Omental fat pad (tissue), 4 donors: ENCODE results near the gene SETD7. TPM values are rescaled to one million over a fixed set of nuclear protein-coding genes. Genes with fewer than 3 reads are reported as not detected.

ENCODE experiments used
- ATAC-seq: fragments of 150-250 bp; one replicate; pipeline ENCODE4 v1.9.1; 2016; ENCODE audit warnings: mild to moderate bottlenecking, moderate library complexity; ENCODE audit not compliant: low FRiP score
- DNase-seq: peaks from one replicate; pipeline ENCODE4 v3.0.0-alpha.2; 2019; ENCODE audit warnings: low spot score
- CTCF ChIP-seq, 3 donors: fragments of 450-650 bp; IDR thresholded peaks; one replicate each; pipeline ENCODE4 v1.5.1; 2016 to 2017; ENCODE audit warnings: antibody characterized with exemption in 3 of 3, mild to moderate bottlenecking in 3 of 3, moderate library complexity in 2 of 3
- total RNA-seq, 4 donors: library from RNA; depleted of rRNA; stranded (reverse); fragments of >200 nt; gene quantifications; one replicate each; pipeline ENCODE4 v1.1.0, GENCODE V29; 2016

Gene SETD7
- total RNA-seq, 4 donors from 2014 or later: 71.7 to 92.7 (median 82.2) TPM

- DNase-seq (no peak), ATAC-seq (no peak)
- no peak for TF ChIP-seq CTCF (IDR thresholded peaks at IDR 0.05)
Measured at GRCh38 chr4:139535228-139535870, 20.7 kb downstream of the SETD7 start.

GRCh38 chr4:139534287-139534950 lies 21.6 kb downstream of the SETD7 start:
- DNase-seq (no peak), ATAC-seq (no peak)
- TF ChIP-seq CTCF (IDR thresholded peaks at IDR 0.05): no peak

GRCh38 chr4:139533511-139533910 lies 22.5 kb downstream of the SETD7 start:
- DNase-seq (no peak), ATAC-seq (no peak)
- TF ChIP-seq CTCF (IDR thresholded peaks at IDR 0.05): no peak

- no peak for TF ChIP-seq CTCF (IDR thresholded peaks at IDR 0.05)
- DNase-seq (no peak), ATAC-seq (no peak)
Measured at GRCh38 chr4:139532947-139533346, 23.1 kb downstream of the SETD7 start.

- TF ChIP-seq CTCF (IDR thresholded peaks at IDR 0.05): no peak
- peak; percentile 44 for DNase-seq
- peak; percentile 44 for ATAC-seq
Measured at GRCh38 chr4:139530833-139531427, 25.1 kb downstream of the SETD7 start.

- no peak for TF ChIP-seq CTCF (IDR thresholded peaks at IDR 0.05)
- ATAC-seq: peak; percentile 80
- DNase-seq: no peak
Measured at GRCh38 chr4:139528377-139529005, 27.5 kb downstream of the SETD7 start.
